Cerebellar nuclear complex (tissue), 1 donor: Measurements from ENCODE around the gene ACTRT2.

Source experiments
- DNase-seq, 2 experiments: peaks; one replicate each; lab custom pipeline; 2025; lab: John Stamatoyannopoulos, UW

The ACTRT2 gene

DNA sequence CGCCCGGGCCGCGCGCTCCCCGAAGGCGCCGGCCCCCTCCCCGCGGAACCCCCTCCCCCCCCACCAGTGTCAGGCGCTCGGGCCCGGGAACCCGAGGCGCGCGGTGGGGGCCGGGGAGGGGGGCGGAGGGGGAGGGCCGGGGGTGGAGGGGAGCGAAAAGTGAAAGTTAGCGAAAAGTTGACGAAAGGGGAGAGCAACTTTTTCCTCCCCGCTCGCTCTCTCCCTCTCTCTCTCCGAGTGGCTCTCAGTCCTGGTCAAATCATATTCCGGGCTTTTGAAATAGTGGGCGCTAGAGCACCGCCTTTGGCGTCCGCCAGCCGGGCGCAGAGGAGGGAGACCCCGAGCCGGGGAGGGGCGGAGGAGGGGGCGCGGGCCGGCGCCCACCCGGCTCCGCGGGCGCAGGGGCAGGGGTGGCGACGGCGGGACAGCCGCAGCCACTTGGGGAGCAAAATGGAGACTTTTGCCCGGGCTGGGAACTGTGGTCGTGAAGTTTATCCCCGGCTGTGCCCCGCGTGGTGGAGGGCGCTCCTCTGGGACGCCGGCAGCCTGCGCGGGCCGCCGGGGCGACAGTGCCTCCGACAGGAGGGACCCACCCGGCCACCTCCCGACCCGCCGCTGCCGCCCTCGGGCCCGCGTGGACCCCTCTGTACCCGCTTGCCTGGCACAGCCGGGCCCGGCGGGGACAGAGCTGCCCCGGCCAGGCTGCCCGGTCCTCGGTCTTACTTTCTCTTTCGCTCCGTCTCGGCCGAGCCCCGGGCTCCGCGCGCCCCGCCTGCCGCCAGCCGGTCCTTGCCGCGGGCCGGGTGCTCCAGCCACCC lies 48.4 kb downstream of the ACTRT2 start:
- no peak for DNase-seq

DNA sequence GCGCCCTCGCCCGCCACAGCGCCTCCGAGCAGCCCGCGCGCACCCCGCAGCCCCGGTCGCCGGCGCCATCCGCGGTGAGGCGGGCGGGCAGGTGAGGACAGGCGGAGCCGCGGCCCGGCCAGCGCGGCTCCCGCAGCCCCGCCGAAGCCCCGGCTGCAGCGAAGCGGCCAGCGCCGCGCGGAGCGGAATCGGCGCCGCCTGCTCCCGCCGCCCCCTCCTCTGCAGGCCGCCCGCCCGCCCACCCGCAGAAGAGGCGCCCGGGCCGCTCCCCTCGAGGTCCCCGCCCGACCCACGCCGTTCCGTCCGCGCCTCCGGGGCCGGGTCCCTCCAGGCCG lies 49.0 kb downstream of the ACTRT2 start:
- DNase-seq: no peak

DNA sequence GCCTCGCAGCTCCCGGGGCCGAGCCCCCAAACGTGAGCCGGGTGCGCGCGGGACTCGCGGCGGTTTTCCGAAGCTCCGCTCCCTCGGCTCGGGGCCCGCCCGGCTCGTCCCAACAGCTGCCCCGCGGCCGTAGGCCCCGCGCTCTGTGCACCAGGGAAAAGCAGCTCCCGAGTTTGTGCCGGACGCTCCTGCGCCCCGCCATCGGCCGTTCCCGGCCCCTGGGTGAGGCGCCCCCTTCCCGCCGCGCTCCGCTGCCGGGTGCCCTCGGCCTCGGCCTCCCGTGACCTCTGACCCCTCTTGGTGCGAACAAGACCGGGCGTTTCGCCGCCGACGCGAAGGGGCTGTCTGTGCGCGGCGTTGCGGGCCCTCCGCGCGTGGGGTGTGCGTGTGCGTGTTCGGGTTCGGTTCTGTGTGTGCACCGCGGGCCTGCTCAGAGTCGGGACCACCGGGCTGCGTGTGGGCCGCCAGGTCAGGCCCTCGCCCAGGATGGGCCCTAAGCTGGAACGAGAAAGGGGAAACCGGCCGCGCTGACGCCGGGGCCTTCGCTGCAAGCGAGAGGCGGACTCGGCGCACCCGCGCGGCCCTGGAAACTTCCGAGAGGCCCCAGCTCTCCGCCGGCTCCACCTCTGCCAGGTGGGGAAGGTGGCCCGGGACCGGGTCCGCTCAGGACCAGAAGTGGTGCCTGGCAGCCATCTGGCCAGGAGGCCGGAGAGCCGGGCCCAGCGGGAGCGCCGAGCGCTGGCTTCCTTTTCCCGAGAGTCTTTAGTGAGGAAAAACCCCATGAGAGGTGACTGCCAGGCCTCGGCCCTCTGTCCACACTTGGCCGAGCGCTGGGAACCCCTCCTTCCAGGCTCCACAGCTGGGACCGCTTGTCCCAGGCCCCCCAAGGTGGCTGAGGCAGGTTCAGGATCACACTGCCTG lies 49.6 kb downstream of the ACTRT2 start:
- no peak for DNase-seq

DNA sequence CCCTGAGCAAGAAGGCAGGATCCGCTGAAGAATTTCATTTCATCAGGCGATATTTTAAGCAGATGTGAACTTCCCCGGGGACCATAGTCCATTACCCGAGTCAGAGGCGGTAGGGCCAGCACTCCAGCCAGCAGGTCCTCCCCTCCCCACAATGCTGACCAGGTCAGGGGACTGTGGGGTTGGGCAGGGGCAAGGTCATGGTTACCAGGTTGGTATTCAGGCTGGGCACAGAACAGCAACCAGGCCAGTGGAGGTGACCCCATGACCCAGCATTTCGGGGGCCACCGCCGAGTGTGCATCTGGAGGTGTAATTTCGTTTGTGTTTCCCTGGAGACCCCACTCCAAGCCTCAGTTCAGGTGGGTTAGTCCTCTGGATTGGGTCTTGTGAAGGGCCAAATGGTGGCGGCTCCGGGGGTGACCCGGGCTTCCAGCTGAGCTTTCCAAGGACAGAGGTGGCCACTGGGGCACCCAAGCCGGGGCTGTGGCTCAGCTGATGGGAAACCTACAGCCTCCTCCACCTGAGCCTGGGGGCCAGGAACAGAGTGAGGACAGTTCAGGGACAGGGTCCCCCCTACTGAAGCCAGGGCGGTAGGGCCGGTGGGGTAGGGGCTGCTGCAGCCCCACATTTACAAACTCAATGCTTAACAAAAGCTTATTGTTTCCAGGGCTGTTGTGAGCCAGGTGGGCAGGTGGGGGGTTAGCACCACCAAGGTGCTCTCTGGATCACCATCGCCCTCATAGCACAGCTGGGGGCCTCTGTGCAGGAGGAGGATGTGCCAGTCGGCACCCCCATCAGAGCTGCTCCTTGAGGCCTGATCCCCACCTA lies 50.5 kb downstream of the ACTRT2 start:
- no peak for DNase-seq
